Smooth muscle cell of the brain vasculature (primary cell): ENCODE measurements around the gene GLB1L.
"Not testable (repeated sequence)": the region's sequence is repeated elsewhere in the genome, so short reads cannot be mapped to it uniquely, and the experiment has no call there.

Experiments
- DNase-seq: peaks from one replicate; pipeline ENCODE4 v3.0.0-alpha.2; 2012; ENCODE audit warnings: low read depth, low spot score

GLB1L gene

GRCh38 chr2:219280651-219281050 is 35.4 kb upstream of the GLB1L start:
- no peak for DNase-seq

GRCh38 chr2:219279916-219280516 is 34.8 kb upstream of the GLB1L start:
- DNase-seq, result no peak

- peak; percentile 94 for DNase-seq
Measured at GRCh38 chr2:219279151-219279915, 34.1 kb upstream of the GLB1L start, which contains the start of gene DNAJB2. DNAJB2 (plus strand) TSS chr2:219279366; CDS start chr2:219279834, 468 bp downstream.

- DNase-seq, result no peak
Measured at GRCh38 chr2:219278655-219279150, 33.5 kb upstream of the GLB1L start.

GRCh38 chr2:219277703-219278654 is 32.7 kb upstream of the GLB1L start:
- DNase-seq, result no peak

- DNase-seq, result no peak
Measured at GRCh38 chr2:219274361-219274921, 29.2 kb upstream of the GLB1L start.

- DNase-seq, result no peak
Measured at GRCh38 chr2:219273937-219274336, 28.7 kb upstream of the GLB1L start.

GRCh38 chr2:219272995-219273394 is 27.8 kb upstream of the GLB1L start:
- no peak for DNase-seq

- DNase-seq, result no peak
Measured at GRCh38 chr2:219272356-219272755, 27.1 kb upstream of the GLB1L start.

GRCh38 chr2:219271021-219271420 is 25.8 kb upstream of the GLB1L start:
- DNase-seq, result no peak

GRCh38 chr2:219270055-219270372 is 24.8 kb upstream of the GLB1L start:
- DNase-seq, result no peak

- no peak for DNase-seq
Measured at GRCh38 chr2:219269362-219270054, 24.3 kb upstream of the GLB1L start.

GRCh38 chr2:219268294-219268693 is 23.1 kb upstream of the GLB1L start:
- DNase-seq, result no peak

- no peak for DNase-seq
Measured at GRCh38 chr2:219266886-219267285, 21.6 kb upstream of the GLB1L start.

GRCh38 chr2:219266232-219266631 is 21.0 kb upstream of the GLB1L start:
- no peak for DNase-seq

- DNase-seq, result no peak
Measured at GRCh38 chr2:219261024-219261855, 16.0 kb upstream of the GLB1L start.

- DNase-seq, result not testable (repeated sequence)
Measured at GRCh38 chr2:219258942-219259341, 13.7 kb upstream of the GLB1L start.

- DNase-seq, result no peak
Measured at GRCh38 chr2:219254590-219255201, 9.5 kb upstream of the GLB1L start.

GRCh38 chr2:219253753-219254589 is 8.7 kb upstream of the GLB1L start, which contains the start of gene TUBA4A:
TUBA4A (minus strand) TSS chr2:219253918; CDS start chr2:219253858, 60 bp downstream.
- no peak for DNase-seq
